Keratinocyte (primary cell): ENCODE results near the gene TRMT61A.

Experiments used
- CTCF ChIP-seq, 3 experiments: IDR thresholded peaks in 1 of 3; conservative IDR thresholded peaks in 1 of 3; optimal IDR thresholded peaks in 1 of 3; 2 replicates in 2 of 3; 3 replicates in 1 of 3; pipeline versions ENCODE3 to v1.5.1; 2011; ENCODE audit warnings: low read length in 3 of 3, mild to moderate bottlenecking in 3 of 3, moderate library complexity in 2 of 3, control low read depth in 1 of 3, inconsistent platforms in 1 of 3; ENCODE audit not compliant: insufficient read depth in 2 of 3; ENCODE audit errors: extremely low read depth in 1 of 3
- EZH2 ChIP-seq: IDR thresholded peaks from one replicate; pipeline ENCODE4 v1.6.1; 2012; ENCODE audit warnings: inconsistent platforms, mild to moderate bottlenecking, low read length, moderate library complexity

GRCh38 chr14:103507751-103508150 lies 21.2 kb upstream of the TRMT61A start:
- TF ChIP-seq CTCF (optimal IDR thresholded peaks at IDR 0.05 in 1 of 3, IDR thresholded peaks at IDR 0.05 in 1 of 3, conservative IDR thresholded peaks at IDR 0.05 in 1 of 3; ENCODE audit: extremely low read depth in 1 of 3, insufficient read depth in 2 of 3, low read length in 3 of 3) (no peak), EZH2 (no peak)
